ENCODE results near the gene RTN3.

The RTN3 gene

DNA sequence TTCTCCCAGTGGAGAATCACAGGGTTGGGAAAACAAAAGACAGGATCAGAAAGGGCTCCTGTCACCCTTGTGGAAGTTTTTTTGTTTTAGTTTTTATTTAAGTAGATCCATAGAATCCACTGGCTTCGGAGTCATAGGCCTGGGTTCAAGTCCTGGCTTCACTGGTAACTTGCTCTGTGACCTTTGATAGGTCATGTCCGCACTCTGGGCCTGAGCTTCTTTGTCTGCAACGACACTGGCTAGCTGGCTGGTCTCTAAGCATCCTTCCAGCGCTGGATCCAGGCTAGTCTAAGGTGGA, 85.9 kb downstream of the RTN3 start:
- Histone ChIP-seq H3K27me3 (replicated peaks; ENCODE audit: control insufficient read depth, insufficient read depth, low read length) (no peaks in the 10 kb centered on the region), H3K4me3 (replicated peaks; ENCODE audit: low read depth, low read length) (peak overlapping the region; percentile 87), H3K36me3 (ENCODE audit: control insufficient read depth, insufficient read depth, low read length) (no peaks in the 10 kb centered on the region; the same call in none of the 2 replicates)
- TF ChIP-seq, protein P1, sequence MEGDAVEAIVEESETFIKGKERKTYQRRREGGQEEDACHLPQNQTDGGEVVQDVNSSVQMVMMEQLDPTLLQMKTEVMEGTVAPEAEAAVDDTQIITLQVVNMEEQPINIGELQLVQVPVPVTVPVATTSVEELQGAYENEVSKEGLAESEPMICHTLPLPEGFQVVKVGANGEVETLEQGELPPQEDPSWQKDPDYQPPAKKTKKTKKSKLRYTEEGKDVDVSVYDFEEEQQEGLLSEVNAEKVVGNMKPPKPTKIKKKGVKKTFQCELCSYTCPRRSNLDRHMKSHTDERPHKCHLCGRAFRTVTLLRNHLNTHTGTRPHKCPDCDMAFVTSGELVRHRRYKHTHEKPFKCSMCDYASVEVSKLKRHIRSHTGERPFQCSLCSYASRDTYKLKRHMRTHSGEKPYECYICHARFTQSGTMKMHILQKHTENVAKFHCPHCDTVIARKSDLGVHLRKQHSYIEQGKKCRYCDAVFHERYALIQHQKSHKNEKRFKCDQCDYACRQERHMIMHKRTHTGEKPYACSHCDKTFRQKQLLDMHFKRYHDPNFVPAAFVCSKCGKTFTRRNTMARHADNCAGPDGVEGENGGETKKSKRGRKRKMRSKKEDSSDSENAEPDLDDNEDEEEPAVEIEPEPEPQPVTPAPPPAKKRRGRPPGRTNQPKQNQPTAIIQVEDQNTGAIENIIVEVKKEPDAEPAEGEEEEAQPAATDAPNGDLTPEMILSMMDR (IDR thresholded peaks at IDR 0.05; ENCODE audit: insufficient read depth, low read length, poor library complexity, severe bottlenecking), result no peak
- DNase-seq (ENCODE audit: extremely low read depth, insufficient read length), result no peak

DNA sequence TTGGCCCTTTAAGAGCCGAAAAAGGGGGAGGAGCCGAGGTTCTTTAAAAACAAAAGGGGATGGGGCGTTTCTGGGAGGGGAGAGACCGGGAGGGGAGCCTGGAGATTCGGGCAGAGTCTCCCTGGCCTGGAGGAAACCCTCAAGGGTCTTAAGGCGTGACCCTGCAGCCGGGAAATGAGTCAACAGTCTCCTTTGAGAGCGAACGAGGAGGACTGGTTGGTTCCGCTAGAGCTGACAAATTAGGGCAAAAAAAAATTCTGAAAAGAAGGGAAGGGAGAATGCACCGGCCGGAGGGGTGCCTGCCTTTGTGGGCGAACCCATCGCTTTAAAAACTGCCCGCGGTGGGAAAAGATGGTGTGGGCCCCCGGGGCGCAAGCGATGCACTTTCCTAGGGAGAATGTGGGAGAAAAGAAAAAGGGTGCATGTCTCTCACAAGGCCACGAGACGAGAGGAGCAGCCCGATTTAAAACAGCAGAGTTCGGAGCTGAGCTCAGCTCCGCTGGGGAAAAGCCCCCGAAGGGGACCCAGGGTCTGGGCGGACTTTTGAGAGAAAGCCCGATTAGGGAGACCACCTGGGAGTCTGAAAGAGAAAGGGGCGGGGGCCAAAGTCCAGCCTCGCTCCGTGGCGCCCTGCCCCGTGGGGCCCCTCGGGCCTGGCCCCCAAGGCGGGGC, 86.4 kb downstream of the RTN3 start:
- no peaks in the 10 kb centered on the region for H3K27me3 ChIP-seq (replicated peaks; ENCODE audit: control insufficient read depth, insufficient read depth, low read length)
- peak; percentile 43 for DNase-seq (ENCODE audit: extremely low read depth, insufficient read length)
- H3K36me3 ChIP-seq (ENCODE audit: control insufficient read depth, insufficient read depth, low read length), result no peaks in the 10 kb centered on the region; the same call in none of the 2 replicates
- peak overlapping the region; percentile 87 for H3K4me3 ChIP-seq (replicated peaks; ENCODE audit: low read depth, low read length)
- TF ChIP-seq, protein P1 (IDR thresholded peaks at IDR 0.05; ENCODE audit: insufficient read depth, low read length, poor library complexity, severe bottlenecking), result no peak

DNA sequence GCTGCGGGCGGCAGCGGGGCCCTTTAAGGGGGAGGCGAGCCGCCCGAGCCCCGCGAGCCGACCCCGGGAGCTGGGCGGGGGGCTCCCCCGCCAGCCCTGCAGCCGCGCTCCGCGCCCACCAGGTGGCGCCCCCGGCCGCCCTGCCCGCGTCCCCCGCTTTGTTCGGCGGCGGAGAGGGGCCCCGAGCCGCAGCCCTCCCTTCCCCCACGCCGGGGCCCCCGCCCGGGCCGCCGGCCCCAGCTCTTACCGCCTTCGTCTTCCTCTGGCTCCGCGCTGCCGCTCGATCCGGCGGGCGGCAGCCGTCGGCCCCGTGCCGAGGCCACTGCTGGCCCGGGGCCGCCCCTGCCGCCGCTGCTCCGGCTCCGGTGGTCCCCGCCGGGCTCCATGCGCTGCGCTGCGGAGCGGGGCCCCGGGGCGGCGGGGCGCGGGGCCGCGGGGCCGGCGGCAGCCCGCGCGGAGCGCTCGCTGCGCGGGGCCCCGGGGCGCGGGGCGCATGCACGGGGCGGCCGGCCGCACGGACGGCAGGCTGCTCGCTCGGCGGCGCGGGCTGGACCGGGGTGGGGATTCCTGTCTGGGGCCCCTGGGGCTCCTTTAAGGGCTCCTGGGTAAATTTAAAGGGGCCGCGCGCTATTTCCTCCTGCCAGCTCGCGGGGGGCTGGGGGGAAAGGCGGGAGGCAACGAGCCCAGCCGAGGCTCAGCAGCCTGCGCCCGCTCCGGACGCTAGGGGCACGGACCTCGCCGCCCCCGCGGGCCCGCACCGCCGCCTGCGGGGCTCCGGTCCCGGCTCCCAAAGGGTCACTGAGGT, 87.1 kb downstream of the RTN3 start, which contains the start of gene ZFTA:
Gene ZFTA (minus strand): TSS at position 539 of the 805 bp plus-strand sequence. CDS start 153 bp downstream, at position 386.
- no peaks in the 10 kb centered on the region for H3K27me3 ChIP-seq (replicated peaks; ENCODE audit: control insufficient read depth, insufficient read depth, low read length)
- DNase-seq (ENCODE audit: extremely low read depth, insufficient read length), result peak; percentile 62
- no peaks in the 10 kb centered on the region; the same call in none of the 2 replicates for H3K36me3 ChIP-seq (ENCODE audit: control insufficient read depth, insufficient read depth, low read length)
- H3K4me3 ChIP-seq (replicated peaks; ENCODE audit: low read depth, low read length), result peak within 1 kb of the TSS; percentile 87
- TF ChIP-seq, protein P1 (IDR thresholded peaks at IDR 0.05; ENCODE audit: insufficient read depth, low read length, poor library complexity, severe bottlenecking), result no peak

DNA sequence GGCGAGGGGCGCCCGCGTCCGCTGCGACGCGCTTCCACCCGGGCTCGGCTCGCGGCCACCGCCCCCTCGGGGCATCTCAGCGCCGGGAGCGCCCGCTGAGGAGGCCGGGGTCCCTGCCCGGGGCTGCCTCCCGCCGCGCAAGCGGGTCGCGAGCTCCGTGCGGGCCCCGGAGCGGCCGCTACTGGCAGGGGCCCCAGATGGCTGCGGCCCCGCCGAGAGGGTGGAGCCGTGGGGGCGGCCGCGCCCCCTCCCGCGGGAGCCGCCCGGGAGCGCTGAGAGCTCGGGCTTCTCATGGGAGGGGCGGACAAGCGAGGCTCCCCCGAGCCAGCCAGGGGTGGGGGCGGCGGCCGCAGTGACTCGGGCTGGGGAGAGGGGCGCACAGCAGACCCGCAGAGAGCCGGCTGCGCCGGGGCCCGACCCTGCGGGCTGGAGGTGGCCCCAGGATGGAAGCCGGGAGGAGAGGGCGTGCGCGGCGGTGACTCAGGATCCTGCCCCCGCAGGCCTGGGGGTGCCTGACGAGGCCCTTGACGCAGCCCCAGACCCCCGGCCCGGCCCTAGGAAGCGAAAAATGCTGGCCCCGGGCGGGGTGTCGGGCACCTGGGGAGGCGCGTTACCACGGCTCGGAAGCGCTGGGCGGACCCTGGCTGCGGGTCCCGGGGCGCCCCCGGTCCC, 87.9 kb downstream of the RTN3 start:
- TF ChIP-seq, protein P1 (IDR thresholded peaks at IDR 0.05; ENCODE audit: insufficient read depth, low read length, poor library complexity, severe bottlenecking), result no peak
- Histone ChIP-seq H3K36me3 (ENCODE audit: control insufficient read depth, insufficient read depth, low read length) (no peaks in the 10 kb centered on the region; the same call in none of the 2 replicates), H3K27me3 (replicated peaks; ENCODE audit: control insufficient read depth, insufficient read depth, low read length) (no peaks in the 10 kb centered on the region), H3K4me3 (replicated peaks; ENCODE audit: low read depth, low read length) (peak overlapping the region; percentile 87)
- peak; percentile 64 for DNase-seq (ENCODE audit: extremely low read depth, insufficient read length)

DNA sequence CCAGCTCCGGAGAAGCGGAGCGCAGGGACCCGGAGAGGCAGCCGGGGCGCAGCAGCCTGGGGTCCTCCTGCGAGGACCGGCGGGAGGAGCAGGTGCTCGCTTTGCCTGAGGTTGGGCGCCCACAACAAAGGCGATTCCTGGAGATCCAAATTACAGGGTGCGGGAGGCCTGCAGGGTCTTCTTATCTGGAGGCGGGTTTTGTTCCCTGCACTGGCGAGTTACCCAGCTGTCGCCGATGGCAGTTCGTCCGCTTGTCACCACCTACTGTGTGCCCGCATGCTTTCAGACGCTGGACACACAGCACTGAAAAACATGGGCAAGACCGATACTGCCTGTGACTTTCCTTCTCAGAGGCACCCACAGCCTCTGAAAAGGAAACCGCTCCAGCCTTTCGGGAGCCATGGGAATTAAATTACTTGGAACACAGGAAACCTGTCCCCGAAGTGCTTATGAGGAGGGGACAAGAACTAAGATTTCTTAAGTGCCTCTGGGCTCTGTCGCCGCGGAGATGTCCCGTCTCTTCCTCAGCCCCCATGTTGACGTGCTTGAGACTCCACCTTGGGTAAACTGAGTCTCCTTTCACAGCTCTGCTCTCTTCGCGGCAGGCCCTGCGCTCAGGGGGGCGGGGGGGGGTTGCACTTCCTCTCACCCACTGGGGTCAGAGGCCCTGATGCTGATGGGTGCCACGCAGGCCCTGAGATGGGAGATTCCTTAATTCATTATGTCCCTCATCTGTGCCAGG, 88.6 kb downstream of the RTN3 start:
- no peaks in the 10 kb centered on the region for H3K27me3 ChIP-seq (replicated peaks; ENCODE audit: control insufficient read depth, insufficient read depth, low read length)
- DNase-seq (ENCODE audit: extremely low read depth, insufficient read length), result peak; percentile 2
- TF ChIP-seq, protein P1 (IDR thresholded peaks at IDR 0.05; ENCODE audit: insufficient read depth, low read length, poor library complexity, severe bottlenecking), result no peak
- peak overlapping the region; percentile 87 for H3K4me3 ChIP-seq (replicated peaks; ENCODE audit: low read depth, low read length)
- H3K36me3 ChIP-seq (ENCODE audit: control insufficient read depth, insufficient read depth, low read length), result no peaks in the 10 kb centered on the region; the same call in 1 of the 2 replicates

All from GM06990 (cell line).